ENCODE data around the gene FGF12.

Gene FGF12

DNA sequence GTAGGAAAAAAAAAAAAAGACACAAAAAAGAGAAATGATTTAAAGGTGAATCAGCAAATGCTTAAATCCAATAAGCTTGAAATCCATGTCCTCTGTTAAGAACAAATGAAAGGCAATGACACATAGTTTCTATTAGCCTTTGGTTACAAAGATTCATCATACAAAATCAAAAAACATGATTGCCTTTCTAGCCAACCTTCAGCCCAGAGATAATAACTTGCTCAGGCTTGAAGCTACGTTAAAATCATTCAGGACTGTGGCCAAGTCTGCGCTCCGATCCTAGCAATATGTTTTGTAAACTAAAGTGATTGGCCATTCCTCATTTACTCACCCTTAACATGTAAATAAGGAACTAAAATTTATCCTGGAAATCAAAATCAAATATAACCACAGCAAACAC lies 556.7 kb downstream of the FGF12 start:
- TF ChIP-seq, protein P1, sequence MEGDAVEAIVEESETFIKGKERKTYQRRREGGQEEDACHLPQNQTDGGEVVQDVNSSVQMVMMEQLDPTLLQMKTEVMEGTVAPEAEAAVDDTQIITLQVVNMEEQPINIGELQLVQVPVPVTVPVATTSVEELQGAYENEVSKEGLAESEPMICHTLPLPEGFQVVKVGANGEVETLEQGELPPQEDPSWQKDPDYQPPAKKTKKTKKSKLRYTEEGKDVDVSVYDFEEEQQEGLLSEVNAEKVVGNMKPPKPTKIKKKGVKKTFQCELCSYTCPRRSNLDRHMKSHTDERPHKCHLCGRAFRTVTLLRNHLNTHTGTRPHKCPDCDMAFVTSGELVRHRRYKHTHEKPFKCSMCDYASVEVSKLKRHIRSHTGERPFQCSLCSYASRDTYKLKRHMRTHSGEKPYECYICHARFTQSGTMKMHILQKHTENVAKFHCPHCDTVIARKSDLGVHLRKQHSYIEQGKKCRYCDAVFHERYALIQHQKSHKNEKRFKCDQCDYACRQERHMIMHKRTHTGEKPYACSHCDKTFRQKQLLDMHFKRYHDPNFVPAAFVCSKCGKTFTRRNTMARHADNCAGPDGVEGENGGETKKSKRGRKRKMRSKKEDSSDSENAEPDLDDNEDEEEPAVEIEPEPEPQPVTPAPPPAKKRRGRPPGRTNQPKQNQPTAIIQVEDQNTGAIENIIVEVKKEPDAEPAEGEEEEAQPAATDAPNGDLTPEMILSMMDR (IDR thresholded peaks at IDR 0.05; ENCODE audit: low read depth, low read length) = no peak
- no peak overlapping the region for H3K4me3 ChIP-seq (ENCODE audit: low read depth, low read length)

DNA sequence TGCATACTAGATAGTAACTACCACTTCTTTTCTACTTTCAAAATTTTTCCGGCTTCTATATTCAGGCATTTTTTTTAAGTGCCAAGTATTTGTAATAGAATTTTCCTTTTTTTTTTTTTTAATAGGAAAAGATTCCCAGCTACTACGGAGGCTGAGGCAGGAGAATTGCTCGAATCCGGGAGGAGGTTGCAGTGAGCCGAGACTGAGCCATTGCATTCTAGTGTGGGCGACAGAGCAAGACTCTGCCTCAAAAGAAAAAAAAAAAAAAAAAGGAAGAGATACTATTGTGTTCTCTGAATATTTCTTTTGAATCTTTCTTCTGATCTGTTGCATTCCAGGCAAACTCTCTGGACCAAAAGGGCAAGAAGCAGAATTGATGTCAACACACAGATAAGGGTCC lies 557.3 kb downstream of the FGF12 start:
- TF ChIP-seq, protein P1 (IDR thresholded peaks at IDR 0.05; ENCODE audit: low read depth, low read length) = no peak
- no peak overlapping the region for H3K4me3 ChIP-seq (ENCODE audit: low read depth, low read length)

DNA sequence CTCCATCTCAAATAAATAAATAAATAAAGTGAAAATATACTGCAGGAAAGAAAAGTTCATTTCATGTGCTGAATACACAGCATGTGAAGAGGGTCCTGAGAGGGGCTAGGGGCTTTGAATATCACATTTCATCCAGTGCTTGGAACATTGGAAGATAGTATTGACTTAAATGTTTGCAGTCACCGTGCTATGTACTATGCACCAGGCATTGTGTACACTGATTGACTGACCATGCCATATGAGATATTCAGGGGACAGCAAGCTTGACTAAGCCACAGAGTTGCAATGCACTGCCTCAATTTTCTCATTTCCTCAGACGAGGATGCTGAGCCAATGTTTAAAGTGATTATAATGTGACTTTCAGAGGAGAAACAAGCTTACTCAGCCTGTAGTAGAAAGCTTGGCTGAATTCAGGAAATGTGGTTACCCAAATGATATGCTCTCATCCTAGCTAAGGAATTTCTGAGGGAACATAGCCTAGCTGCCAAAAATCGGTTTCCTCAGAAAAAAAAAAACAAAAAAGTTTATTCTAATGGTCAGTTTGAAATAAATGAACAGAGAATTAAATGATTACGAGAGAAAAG lies 557.9 kb downstream of the FGF12 start:
- H3K4me3 ChIP-seq (ENCODE audit: low read depth, low read length) = no peak overlapping the region
- TF ChIP-seq, protein P1 (IDR thresholded peaks at IDR 0.05; ENCODE audit: low read depth, low read length) = no peak

DNA sequence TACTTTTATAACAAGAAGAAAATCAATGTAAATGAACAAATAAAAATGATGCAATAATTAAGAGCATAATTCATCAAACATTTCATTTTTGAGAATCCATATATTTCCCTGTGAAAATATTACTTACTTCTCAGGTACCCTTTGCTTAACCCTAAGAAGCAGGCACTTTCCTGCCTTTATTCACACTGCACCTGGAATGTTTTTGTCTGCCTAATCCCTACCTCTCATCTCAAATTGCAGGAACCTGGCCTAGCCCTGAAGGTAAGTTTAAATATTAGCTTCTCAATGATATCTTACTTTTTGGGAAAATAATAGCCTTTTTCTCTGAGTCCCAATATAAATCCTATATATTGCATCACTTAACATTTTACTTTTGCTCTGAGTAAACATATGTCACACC lies 559.1 kb downstream of the FGF12 start:
- TF ChIP-seq, protein P1 (IDR thresholded peaks at IDR 0.05; ENCODE audit: low read depth, low read length) = no peak
- H3K4me3 ChIP-seq (ENCODE audit: low read depth, low read length) = no peak overlapping the region

DNA sequence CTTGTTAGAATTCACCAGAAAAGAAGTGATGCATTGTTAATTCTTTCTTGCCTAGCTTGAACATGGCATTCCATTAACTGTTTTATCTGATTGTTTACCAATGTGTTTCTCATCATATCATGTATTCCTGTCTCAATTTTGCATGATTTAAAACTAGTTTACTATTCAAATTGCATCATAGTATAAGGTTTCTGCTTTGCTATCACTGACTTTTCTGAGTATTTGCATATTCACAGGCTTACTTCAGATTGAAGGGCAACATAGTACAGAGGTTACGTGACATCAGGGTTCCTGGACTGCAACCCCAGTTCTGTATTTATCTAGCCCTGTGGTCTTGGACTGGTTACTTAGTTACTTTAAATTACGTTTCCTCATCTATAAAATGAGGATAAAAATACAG lies 561.8 kb downstream of the FGF12 start:
- no peak overlapping the region for H3K4me3 ChIP-seq (ENCODE audit: low read depth, low read length)
- TF ChIP-seq, protein P1 (IDR thresholded peaks at IDR 0.05; ENCODE audit: low read depth, low read length) = no peak

DNA sequence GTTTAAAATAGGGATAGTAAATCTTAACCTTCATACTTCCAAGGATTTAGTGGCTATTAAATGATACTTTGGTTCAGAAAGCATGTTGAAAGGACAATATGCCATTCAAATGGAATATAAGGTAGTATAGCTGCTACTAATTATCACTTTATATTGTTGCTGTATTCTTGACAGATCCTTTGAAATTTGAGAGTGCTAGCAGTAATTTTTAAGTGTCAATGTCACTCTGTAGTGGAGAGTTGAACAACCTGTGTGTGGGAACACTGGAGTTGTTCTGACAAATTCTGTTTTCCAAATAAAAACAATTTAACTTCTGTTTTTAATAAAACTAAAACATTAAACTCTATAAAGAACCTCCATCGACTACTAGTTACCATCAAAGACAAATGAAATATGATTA lies 565.7 kb downstream of the FGF12 start:
- H3K4me3 ChIP-seq (ENCODE audit: low read depth, low read length) = no peak overlapping the region
- TF ChIP-seq, protein P1 (IDR thresholded peaks at IDR 0.05; ENCODE audit: low read depth, low read length) = no peak

DNA sequence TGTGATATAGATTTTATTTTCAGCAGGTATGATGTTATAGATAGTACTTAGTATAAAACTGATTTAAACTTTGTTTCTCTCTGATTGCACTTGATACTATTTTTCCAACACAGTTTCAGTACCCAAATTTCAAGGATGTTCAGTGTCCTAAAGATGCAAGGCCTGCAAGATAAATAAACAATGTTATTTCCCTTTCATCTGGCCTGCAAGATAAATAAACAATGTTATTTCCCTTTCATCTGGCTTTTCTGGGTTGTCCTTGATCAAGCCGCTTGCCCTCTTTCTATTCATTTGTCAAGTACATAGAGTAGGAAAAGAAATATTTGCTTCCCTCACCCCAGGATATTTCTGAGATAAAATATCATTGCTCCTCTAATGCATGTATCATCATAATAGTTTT lies 571.0 kb downstream of the FGF12 start:
- no peak overlapping the region for H3K4me3 ChIP-seq (ENCODE audit: low read depth, low read length)
- TF ChIP-seq, protein P1 (IDR thresholded peaks at IDR 0.05; ENCODE audit: low read depth, low read length) = no peak

Data from WI38 (cell line).